Kidney (tissue), 14 donors: ENCODE results near the gene SPIC. TPM values are rescaled to one million over a fixed set of nuclear protein-coding genes. Genes with fewer than 3 reads are reported as not detected.

Source experiments
- DNase-seq, 5 donors: peaks; one replicate each; pipeline ENCODE4 v3.0.0-alpha.2; 2013 to 2020
- FAIRE-seq: peaks from 2 replicates; lab custom pipeline; 2012; peaks lifted over from hg19 to GRCh38; lab: Jason Lieb, UNC
- H3K27ac ChIP-seq, 2 donors: one replicate each; pipeline ENCODE4 v1.7.0; 2013; ENCODE audit warnings: low read depth in 2 of 2, low read length in 2 of 2, inconsistent platforms in 1 of 2
- H3K27me3 ChIP-seq: one replicate; pipeline ENCODE4 v1.7.1; 2013; ENCODE audit warnings: low read length, inconsistent platforms; ENCODE audit not compliant: control insufficient read depth, insufficient read depth
- H3K36me3 ChIP-seq, 3 donors: one replicate each; pipeline versions ENCODE4 v1.7.0 to v1.7.1; 2013; ENCODE audit warnings: low read length in 3 of 3, control low read depth in 1 of 3, inconsistent platforms in 1 of 3; ENCODE audit not compliant: insufficient read depth in 3 of 3, control insufficient read depth in 2 of 3
- H3K4me1 ChIP-seq, 3 donors: one replicate each; pipeline versions ENCODE4 v1.7.0 to v1.7.1; 2013; ENCODE audit warnings: low read length in 3 of 3, inconsistent platforms in 1 of 3, low read depth in 1 of 3; ENCODE audit not compliant: control insufficient read depth in 2 of 3, insufficient read depth in 2 of 3
- H3K4me3 ChIP-seq, 3 donors: one replicate each; pipeline versions ENCODE4 v1.7.0 to v1.8.1; 2013; ENCODE audit warnings: low read length in 3 of 3, control low read depth in 1 of 3, inconsistent platforms in 1 of 3
- H3K9ac ChIP-seq, 3 donors: one replicate each; pipeline versions ENCODE4 v1.7.0 to v1.7.1; 2013; ENCODE audit warnings: low read length in 3 of 3, control low read depth in 1 of 3, inconsistent platforms in 1 of 3
- H3K9me3 ChIP-seq, 3 donors: one replicate each; pipeline versions ENCODE4 v1.7.0 to v1.7.1; 2013; ENCODE audit warnings: low read length in 3 of 3, control low read depth in 1 of 3, inconsistent platforms in 1 of 3; ENCODE audit not compliant: control insufficient read depth in 2 of 3, insufficient read depth in 1 of 3
- intact Hi-C: fragments of 100-400 bp; cut with DNase I; formaldehyde crosslinking; loops from one replicate; pipeline ENCODE4 v1.11.1; 2022
- polyA plus RNA-seq: library from polyadenylated mRNA; stranded (reverse); fragments of 350-450 nt; fragmentation: Illumina TruSeq; extraction: RNeasy Lipid Tissue Mini Kit (QIAGEN cat#74804); gene quantifications from one replicate; pipeline ENCODE4 v1.2.3, GENCODE V29; 2014; ENCODE audit warnings: low read depth, low replicate concordance; ENCODE audit not compliant: insufficient read depth
- total RNA-seq: library from RNA; stranded (reverse); fragmentation: NEBNext Ultra II Directional; extraction: Animal tissue kit (Norgen Biotek cat#: 25700); gene quantifications from one replicate; pipeline ENCODE4 v1.2.1, GENCODE V29; 2021
- TF ChIP-seq, protein P1 (sequence below): IDR thresholded peaks from 3 replicates; pipeline ENCODE4 v1.5.1; 2012; ENCODE audit warnings: mild to moderate bottlenecking, moderate library complexity, borderline replicate concordance; ENCODE audit not compliant: insufficient read depth; ENCODE audit errors: extremely low read depth
- donor health status: control.
- donor health status: control.
- donor health status: control.
- donor health status: control.
- donor health status: control.
- donor health status: DM: yes; HTN: yes; CAD: no.
- donor health status: Normal renal cell carcinoma (clear cell type).

Gene SPIC
- total and polyA plus RNA-seq, 2 donors from 2014 or later: 0.44 TPM; not detected in 1

DNA sequence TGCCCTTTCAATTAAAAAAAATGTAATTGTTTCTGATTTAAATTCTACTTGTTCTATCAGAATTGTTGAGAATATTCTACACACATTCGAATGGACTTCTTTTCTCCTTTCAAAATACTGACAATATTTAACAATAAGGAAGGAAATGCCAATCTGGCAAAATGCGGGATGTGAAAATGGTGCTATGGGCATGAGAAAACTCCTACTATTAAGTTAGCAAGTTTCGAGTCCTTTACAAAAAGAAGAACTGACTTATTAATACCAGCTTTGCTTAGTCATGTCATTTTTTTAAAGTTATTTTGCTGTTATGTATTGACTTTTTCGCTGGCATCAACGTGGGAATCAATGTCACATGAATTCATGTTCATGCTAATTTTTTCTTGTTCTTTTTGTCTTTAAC, 35.9 kb upstream of the SPIC start:
- intact Hi-C loops: no loop called here
- Histone ChIP-seq H3K9me3 (no peaks in the 10 kb centered on the region), H3K27me3 (no peaks in the 10 kb centered on the region), H3K9ac (no peak overlapping the region), H3K36me3 (no peaks in the 10 kb centered on the region), H3K4me3 (no peak overlapping the region), H3K27ac (no peak overlapping the region), H3K4me1 (no peaks in the 10 kb centered on the region)
- DNase-seq (no peak), FAIRE-seq (no peak)
- TF ChIP-seq, protein P1, sequence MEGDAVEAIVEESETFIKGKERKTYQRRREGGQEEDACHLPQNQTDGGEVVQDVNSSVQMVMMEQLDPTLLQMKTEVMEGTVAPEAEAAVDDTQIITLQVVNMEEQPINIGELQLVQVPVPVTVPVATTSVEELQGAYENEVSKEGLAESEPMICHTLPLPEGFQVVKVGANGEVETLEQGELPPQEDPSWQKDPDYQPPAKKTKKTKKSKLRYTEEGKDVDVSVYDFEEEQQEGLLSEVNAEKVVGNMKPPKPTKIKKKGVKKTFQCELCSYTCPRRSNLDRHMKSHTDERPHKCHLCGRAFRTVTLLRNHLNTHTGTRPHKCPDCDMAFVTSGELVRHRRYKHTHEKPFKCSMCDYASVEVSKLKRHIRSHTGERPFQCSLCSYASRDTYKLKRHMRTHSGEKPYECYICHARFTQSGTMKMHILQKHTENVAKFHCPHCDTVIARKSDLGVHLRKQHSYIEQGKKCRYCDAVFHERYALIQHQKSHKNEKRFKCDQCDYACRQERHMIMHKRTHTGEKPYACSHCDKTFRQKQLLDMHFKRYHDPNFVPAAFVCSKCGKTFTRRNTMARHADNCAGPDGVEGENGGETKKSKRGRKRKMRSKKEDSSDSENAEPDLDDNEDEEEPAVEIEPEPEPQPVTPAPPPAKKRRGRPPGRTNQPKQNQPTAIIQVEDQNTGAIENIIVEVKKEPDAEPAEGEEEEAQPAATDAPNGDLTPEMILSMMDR: no peak

DNA sequence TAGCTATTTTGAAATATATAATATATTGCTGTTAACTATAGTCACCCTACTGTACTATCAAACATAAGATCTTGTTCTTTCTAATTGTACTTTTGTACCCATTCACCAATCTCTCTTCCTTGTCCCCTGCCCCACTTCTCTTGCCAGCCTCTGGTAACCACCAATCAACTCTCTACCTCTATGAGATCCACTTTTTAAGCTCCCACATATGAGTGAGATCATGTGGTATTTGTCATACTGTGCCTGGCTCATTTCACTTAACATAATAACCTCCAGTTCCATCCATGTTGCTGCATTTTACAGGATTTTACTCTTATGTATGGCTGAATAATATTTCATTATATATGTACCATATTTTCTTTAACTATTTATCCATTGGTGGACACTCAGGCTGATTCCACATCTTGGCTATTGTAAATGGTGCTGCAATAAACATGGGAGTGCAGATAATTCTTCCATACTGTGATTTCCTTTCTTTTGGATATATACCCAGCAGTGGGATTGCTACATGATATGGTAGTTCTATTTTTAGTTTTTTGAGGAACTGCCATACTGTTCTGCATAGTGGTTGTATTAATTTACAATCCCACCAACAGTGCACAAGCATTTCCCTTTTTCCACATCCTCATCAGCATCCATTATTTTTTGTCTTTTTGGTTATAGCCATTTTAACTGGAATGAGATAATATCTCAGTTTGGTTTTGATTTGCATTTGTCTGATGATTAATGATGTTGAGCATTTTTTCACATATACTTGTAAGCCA, 33.5 kb upstream of the SPIC start:
- FAIRE-seq: peak; percentile 25
- no peak overlapping the region for H3K4me3 ChIP-seq
- H3K27me3 ChIP-seq: no peaks in the 10 kb centered on the region
- intact Hi-C loops: no loop called here
- H3K9ac ChIP-seq: no peak overlapping the region
- no peak for DNase-seq
- H3K9me3 ChIP-seq: no peaks in the 10 kb centered on the region
- TF ChIP-seq, protein P1: no peak
- no peaks in the 10 kb centered on the region for H3K36me3 ChIP-seq
- H3K4me1 ChIP-seq: no peaks in the 10 kb centered on the region
- H3K27ac ChIP-seq: no peak overlapping the region

DNA sequence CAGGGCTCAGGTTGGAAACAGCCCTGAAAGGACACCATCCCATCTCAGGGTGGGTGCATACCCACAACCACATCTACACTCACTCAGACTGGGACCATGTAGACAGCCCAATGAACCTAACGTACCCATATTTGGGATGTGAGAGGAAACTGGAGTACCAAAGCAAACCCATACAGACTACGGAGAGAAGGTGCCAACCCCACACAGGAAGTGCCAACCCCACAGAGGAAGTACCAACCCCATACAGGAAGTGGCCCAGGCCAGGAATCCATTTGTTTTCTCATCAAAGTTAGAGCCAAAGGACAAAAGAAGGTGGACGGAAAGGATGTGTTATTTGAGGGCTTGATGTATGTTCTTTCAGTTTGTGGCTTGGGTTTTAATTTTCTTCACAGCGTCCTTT, 19.5 kb upstream of the SPIC start:
- H3K36me3 ChIP-seq: no peaks in the 10 kb centered on the region
- TF ChIP-seq, protein P1: no peak
- no peaks in the 10 kb centered on the region for H3K4me1 ChIP-seq
- no peak overlapping the region for H3K27ac ChIP-seq
- DNase-seq (no peak), FAIRE-seq (no peak)
- H3K4me3 ChIP-seq: no peak overlapping the region
- H3K9ac ChIP-seq: no peak overlapping the region
- no peaks in the 10 kb centered on the region for H3K27me3 ChIP-seq
- intact Hi-C loops: no loop called here
- H3K9me3 ChIP-seq: no peaks in the 10 kb centered on the region
